ENCODE measurements around the gene PROK1.

The PROK1 gene

GRCh38 chr1:110506541-110506940 is 55.6 kb downstream of the PROK1 start:
- no peaks in the 10 kb centered on the region for H3K79me2 ChIP-seq (ENCODE audit: insufficient read depth, low read length)
- no peak overlapping the region for H3K4me2 ChIP-seq (ENCODE audit: insufficient read depth, low read length)
- ATAC-seq (ENCODE audit: insufficient read depth, low read depth) (no peak), DNase-seq (no peak)
- H3K27ac ChIP-seq (ENCODE audit: low read length), result no peak overlapping the region
- no peaks in the 10 kb centered on the region for H3K36me3 ChIP-seq (ENCODE audit: insufficient read depth, low read length)
- no peaks in the 10 kb centered on the region for H3K9me3 ChIP-seq (ENCODE audit: insufficient read depth, low read length, severe bottlenecking)
- peaks cover 7% of the 10 kb centered on the region for H3K27me3 ChIP-seq (ENCODE audit: insufficient read depth, low read length, poor library complexity)
- no peaks in the 10 kb centered on the region for H3K4me1 ChIP-seq (ENCODE audit: insufficient read depth, low read length)
- no peak overlapping the region for H2AFZ ChIP-seq (ENCODE audit: low read depth, low read length)
- TF ChIP-seq CTCF (IDR thresholded peaks at IDR 0.05; ENCODE audit: borderline replicate concordance, extremely low read depth, low read length, poor library complexity, severe bottlenecking) (no peak), EZH2 (IDR thresholded peaks at IDR 0.05; ENCODE audit: borderline replicate concordance, low read depth, low read length, severe bottlenecking) (no peak)
- H4K20me1 ChIP-seq (ENCODE audit: insufficient read depth, low read length), result no peaks in the 10 kb centered on the region; the same call in 1 of the 2 replicates
- no peak overlapping the region for H3K4me3 ChIP-seq (ENCODE audit: low read depth in 1 of 2, low read length in 2 of 2)
- no peak overlapping the region for H3K9ac ChIP-seq (ENCODE audit: low read depth, low read length)
